OCI-LY1 (cell line): ENCODE measurements around the gene SYCE3.

Experiments used
- CTCF ChIP-seq: fragments of 200-600 bp; sonication (generic), shearing (Covaris generic); IDR thresholded peaks from 2 replicates; pipeline ENCODE4 v1.5.1; 2017; ENCODE audit warnings: mild to moderate bottlenecking, antibody characterized with exemption, low read length, moderate library complexity, mixed read lengths
- EZH2 ChIP-seq: fragments of 200-600 bp; sonication (generic), shearing (Covaris generic); IDR thresholded peaks from 2 replicates; pipeline ENCODE4 v1.8.0; 2017; ENCODE audit warnings: borderline replicate concordance, mixed run types, mild to moderate bottlenecking, antibody characterized with exemption, low read length, moderate library complexity, mixed read lengths

- TF ChIP-seq CTCF (no peak), EZH2 (no peak)
Measured at GRCh38 chr22:50603511-50604255, 41.0 kb upstream of the SYCE3 start.
